ENCODE data around the gene ICAM3. TPM values are rescaled to one million over a fixed set of nuclear protein-coding genes. Genes with fewer than 3 reads are reported as not detected.

ICAM3 gene
- total RNA-seq, 1 experiment from 2014 or later: 28.3 TPM

DNA sequence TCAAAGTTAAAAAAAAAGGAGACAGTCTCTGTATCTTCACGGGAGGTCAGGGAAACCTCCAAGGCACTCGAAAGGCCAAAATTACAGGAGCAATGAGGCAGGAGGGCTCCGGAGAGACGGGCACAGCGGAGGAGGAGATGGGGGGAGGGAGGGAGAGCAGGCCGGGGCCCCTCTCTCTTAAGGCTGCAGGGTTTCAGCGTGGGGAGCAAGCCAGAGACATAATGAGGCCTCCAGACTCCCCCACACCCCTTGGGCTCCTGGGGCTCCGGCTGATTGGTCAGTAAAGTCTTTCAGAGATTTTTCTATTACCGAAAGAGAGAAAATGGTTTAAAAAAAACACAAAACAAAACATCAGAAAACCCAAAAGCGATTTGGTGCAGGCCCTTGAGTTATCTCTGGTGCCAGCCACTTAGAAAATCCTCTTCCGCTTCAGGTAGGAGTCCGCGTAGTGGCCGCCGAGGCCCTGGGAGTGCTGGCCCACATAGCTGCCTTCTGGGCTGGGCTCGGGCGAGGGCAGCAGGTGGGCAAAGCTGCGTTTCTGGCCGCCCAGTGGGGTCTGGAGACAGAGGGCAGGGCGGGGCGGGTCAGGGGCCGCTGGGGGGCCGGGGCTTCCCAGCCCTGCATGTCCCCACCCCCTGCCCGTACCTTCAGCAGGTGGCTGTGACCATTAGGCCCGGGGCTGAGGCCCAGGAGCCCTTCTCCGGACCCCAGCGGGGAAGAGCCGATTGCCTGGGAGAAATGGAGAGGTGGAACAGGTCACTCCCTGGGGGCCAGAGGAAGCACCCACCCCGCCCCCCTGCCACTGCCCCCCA lies 22.2 kb downstream of the ICAM3 start:
- H4K20me1 ChIP-seq (ENCODE audit: control insufficient read depth, insufficient read depth, insufficient read length): no peaks in the 10 kb centered on the region
- no peaks in the 10 kb centered on the region for H3K9me3 ChIP-seq (ENCODE audit: control insufficient read depth, low read depth, low read length)
- no peak overlapping the region for H3K9ac ChIP-seq (ENCODE audit: extremely low read depth, insufficient read length, low read length)
- no peak overlapping the region for H2BK15ac ChIP-seq (ENCODE audit: low read depth, low read length)
- H3K4ac ChIP-seq (ENCODE audit: low read depth, low read length): no peak overlapping the region
- H3K4me1 ChIP-seq (ENCODE audit: insufficient read depth, low read length): no peaks in the 10 kb centered on the region
- H3K14ac ChIP-seq (ENCODE audit: insufficient read depth, low read length): no peak overlapping the region
- no peak overlapping the region for H3K27ac ChIP-seq (ENCODE audit: insufficient read length, low read depth, low read length)
- Mint-ChIP-seq H3K36me3 (ENCODE audit: insufficient read depth in 1 of 3, low read depth in 3 of 3) (peaks cover 19 to 54% (median 33%) of the 10 kb centered on the region in 3 experiments), H3K4me3 (no peak overlapping the region), H3K27ac (peak overlapping the region in 2 of 3 experiments; percentile 64 to 92; a peak in 2 of 7 replicates), H3K27me3 (ENCODE audit: low read depth) (peaks cover 2% of the 10 kb centered on the region), H3K9me3 (no peaks in the 10 kb centered on the region; a peak in 1 of 5 replicates), H3K4me1 (peaks cover 11 to 14% of the 10 kb centered on the region in 2 experiments)
- H3K4me2 ChIP-seq (ENCODE audit: insufficient read depth, insufficient read length, low read length): no peak overlapping the region
- WGBS (ENCODE audit: extremely low coverage, insufficient read length, low lambda C conversion rate): no CpG with 5 or more reads among the region's 29 CpGs
- no peak overlapping the region for H4K5ac ChIP-seq (ENCODE audit: insufficient read length, low read depth, low read length)
- no peak for DNase-seq
- H2BK5ac ChIP-seq (ENCODE audit: insufficient read length, low read length): no peak overlapping the region
- H4K91ac ChIP-seq (ENCODE audit: insufficient read length, low read depth, low read length): no peak overlapping the region
- no peaks in the 10 kb centered on the region for H3K27me3 ChIP-seq (ENCODE audit: insufficient read depth, low read length)
- H3K18ac ChIP-seq (ENCODE audit: insufficient read length, low read depth, low read length): no peak overlapping the region
- no peak overlapping the region for H2BK120ac ChIP-seq (ENCODE audit: low read depth, low read length, poor library complexity, severe bottlenecking)
- no peaks in the 10 kb centered on the region for H3K79me2 ChIP-seq (ENCODE audit: insufficient read depth, low read length)
- H3K79me1 ChIP-seq (ENCODE audit: insufficient read depth, low read depth, low read length, poor library complexity, severe bottlenecking): no peaks in the 10 kb centered on the region
- no peak overlapping the region for H3T11ph ChIP-seq (ENCODE audit: low read length)
- no peak overlapping the region for H2AFZ ChIP-seq (ENCODE audit: low read length)
- H3K23me2 ChIP-seq (ENCODE audit: insufficient read length, low read depth, low read length, poor library complexity, severe bottlenecking): peaks cover 3% of the 10 kb centered on the region
- no peak overlapping the region for H4K8ac ChIP-seq (replicated peaks; ENCODE audit: insufficient read length, low read depth, low read length)
- no peak overlapping the region for H2AK5ac ChIP-seq (ENCODE audit: insufficient read length, low read length)
- no peak overlapping the region for H3K56ac ChIP-seq (ENCODE audit: insufficient read length, low read depth, low read length)
- no peak overlapping the region for H2BK20ac ChIP-seq (ENCODE audit: low read depth, low read length, poor library complexity, severe bottlenecking)
- TF ChIP-seq, protein P1, sequence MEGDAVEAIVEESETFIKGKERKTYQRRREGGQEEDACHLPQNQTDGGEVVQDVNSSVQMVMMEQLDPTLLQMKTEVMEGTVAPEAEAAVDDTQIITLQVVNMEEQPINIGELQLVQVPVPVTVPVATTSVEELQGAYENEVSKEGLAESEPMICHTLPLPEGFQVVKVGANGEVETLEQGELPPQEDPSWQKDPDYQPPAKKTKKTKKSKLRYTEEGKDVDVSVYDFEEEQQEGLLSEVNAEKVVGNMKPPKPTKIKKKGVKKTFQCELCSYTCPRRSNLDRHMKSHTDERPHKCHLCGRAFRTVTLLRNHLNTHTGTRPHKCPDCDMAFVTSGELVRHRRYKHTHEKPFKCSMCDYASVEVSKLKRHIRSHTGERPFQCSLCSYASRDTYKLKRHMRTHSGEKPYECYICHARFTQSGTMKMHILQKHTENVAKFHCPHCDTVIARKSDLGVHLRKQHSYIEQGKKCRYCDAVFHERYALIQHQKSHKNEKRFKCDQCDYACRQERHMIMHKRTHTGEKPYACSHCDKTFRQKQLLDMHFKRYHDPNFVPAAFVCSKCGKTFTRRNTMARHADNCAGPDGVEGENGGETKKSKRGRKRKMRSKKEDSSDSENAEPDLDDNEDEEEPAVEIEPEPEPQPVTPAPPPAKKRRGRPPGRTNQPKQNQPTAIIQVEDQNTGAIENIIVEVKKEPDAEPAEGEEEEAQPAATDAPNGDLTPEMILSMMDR (conservative IDR thresholded peaks at IDR 0.05): no peak
- no peak overlapping the region for H2BK12ac ChIP-seq (ENCODE audit: insufficient read length, low read depth, low read length)
- H3K23ac ChIP-seq (ENCODE audit: insufficient read length, low read depth, low read length): no peak overlapping the region

Measured in H9 (cell line).